ENCODE data around the gene POLE3.
A peak's percentile ranks its signal among the peaks of the same experiment; 100 is the strongest.
"Not testable (repeated sequence)": the region's sequence is repeated elsewhere in the genome, so short reads cannot be mapped to it uniquely, and the experiment has no call there.

POLE3 gene

DNA sequence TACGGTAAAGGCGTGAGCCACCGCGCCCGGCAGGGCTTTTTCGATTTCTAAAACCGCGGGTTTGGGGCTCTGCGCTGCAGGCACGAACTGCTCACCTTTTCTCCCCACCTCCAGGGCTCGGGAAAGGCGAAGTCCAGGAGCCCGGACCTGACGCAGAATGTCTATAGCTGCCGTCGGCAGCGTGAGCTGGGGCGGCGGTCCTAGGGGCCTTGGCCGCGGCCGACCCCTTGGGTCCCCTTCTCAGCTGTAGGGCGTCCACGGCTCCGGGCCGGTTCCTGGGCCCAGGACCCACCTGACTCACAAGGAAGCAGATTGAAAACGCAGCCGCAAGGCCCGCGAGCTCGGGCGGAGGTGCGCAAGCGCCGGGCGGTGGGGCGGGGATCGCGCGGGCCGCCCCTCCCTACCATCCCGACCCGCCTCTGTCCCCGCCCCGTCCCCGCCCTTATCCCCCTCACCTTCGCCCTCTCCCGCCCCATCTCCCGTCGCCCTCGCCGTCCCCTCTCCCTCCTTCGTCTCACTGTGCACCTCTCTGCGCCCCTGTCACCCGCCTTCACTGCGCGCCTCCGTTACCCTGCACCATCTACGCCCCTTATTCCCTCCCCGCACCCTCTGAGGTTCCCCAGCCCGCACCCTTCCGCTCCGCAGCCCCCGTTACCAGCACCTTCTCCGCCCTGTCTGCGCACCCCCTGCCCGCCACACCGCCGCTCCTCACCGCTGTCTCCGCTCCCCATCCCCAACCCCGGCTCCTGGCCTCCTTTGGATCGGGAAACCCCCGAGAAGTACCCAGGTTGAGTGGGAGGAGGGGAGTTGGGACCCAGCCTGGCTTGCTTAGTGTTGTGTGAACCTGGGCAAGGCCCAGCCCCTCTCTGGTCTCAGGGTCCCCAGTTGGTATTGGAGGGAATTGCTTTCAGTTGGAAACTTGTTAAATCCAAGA is 33.6 kb downstream of the POLE3 start, which contains the start of gene HDHD3:
Gene HDHD3 (minus strand): TSS at position 353 of the 934 bp plus-strand sequence. CDS start 2,632 bp downstream, outside the sequence.
- DNase-seq (ENCODE audit: low read depth, low spot score), result peak; percentile 22

DNA sequence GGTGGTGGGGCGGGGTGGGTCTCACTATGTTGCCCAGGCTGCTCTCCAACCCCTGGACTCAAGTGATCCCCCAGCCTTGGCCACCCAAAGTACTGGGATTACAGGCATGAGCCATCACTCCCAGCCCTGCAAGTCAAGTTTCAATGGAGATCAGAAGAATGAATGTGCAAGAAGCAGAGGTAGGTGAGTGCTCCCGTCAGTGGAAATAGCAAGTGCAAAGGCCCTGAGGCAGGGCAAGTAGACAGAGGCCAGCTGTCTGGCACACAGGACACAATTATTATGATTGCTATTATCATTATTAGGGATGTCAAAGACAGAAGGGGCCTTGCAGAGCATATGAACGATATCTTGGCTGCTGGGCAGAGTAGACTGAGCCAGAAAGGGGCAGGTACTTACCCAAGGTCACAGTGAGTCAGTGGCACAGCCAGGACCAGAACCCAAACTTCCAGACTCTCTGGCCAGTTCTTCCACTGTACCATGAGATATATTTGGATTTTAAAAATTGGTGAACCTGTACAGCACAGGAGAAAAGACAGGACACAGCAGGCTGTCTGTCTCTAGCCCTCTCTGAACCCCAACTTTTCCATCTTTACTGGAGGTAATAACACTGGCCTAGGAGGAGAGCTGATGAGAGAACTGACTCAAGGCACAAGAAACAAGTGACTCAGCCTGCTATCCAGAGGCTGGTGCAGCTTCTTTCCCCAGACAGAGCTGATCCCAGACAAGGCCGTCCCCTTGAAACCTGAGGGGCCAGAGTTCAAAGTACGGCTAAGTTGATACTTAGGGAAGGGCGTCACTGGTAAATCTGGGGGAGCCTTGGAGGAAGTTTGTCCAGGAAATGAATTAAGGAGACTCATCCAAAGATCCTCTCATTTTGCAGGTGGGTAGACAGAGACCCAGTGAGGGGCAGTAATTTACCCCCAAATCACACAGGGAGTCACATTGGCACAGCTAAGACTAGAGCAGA is 35.1 kb downstream of the POLE3 start:
- no peak for DNase-seq (ENCODE audit: low read depth, low spot score)

DNA sequence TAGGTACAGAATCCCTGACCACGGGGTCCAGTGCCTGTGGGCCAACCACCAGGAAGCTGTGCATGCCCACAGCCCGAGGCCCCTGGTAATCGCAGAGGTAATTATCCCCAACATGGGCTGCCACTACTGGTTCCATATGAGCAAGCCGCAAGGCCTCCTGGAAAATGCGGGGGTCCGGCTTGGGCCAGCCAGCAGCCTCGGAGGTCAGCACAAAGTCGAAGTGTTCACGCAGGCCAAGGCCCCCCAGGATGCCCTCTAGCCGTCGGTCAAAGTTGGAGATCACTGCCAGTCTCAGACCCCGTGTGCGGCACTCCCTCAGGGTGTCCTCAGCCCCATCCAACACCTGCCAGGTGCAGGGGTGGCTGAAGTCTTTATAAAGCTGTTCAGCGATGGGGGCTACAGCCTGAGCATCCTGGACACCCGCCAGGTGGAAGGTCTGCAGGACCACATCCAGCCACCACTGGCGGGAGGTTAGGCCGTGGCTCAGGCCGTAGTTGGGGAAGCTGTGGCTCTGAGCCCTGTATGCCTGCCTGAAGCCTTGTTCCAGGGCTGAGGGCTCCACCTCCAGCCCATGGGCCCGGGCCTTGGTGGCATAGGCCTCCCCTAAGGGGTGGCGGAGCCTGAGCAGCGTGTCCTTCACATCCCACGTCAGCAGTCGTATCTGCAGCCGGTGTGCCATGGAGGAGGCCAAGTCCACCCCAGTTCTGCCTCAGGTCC is 36.6 kb downstream of the POLE3 start:
- DNase-seq (ENCODE audit: low read depth, low spot score), result no peak

DNA sequence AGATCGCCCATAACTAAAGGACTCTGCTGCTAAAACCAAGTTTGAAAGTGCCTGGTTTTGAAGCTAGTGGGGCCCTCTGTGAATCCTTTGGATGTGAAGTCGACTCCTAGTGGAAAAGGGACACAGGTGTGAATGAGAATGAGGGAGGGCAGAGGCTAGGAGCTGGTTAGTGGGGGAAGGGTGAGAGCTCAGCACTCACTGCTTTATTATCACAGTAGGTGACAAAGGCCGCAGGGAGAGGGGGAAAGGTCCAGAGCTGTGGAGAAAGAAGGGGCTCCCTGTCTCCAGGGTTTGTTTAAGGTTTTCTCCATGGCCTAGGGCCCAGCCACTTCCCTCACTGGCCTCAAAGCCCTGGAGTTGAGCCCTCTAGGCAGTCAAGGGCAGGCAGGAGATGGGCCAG is 37.2 kb downstream of the POLE3 start:
- no peak for DNase-seq (ENCODE audit: low read depth, low spot score)

DNA sequence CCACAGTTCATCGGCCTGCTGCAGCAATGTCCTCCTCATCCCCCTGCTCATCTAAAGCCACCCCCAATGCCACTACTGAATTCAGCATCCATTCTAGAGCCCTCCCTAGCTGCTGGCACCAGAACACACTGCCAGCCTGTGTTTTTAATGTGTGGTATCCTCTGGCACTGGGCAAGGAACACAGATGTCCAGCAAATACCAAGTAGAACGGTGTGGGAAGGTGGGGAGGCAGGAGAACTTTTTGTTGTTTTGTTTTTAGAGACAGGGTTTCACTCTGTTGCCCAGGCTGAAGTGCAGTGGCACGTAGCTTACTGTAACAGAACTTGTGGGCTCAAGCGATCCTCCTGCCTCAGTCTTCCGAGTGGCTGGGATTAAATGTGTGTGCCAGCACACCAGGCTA is 38.4 kb downstream of the POLE3 start:
- no peak for DNase-seq (ENCODE audit: low read depth, low spot score)

DNA sequence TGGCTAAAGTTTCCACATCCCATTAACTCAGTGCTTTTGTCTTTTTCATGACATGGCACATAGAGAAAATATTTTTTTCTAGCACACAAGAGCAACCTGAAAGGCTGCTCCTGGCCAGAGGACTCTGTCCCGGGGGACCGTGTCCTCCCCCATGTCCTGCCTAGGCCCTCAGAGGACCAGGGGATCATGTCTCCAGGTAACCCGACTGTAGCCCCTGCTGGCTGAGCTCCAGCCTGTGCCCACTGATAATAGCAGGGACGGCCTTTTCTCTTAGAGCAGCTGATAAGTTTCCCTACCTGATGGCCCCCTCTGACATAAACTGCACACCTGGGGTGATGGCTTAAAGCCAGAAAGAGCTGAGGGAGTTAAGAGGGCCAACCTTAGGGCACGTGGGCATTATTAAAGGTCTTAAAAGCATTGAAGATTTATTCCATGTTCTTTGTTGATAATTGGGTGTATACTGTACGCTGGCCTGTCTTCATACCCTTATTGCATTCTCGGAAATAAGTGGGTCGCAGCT is 39.6 kb downstream of the POLE3 start:
- no peak for DNase-seq (ENCODE audit: low read depth, low spot score)

DNA sequence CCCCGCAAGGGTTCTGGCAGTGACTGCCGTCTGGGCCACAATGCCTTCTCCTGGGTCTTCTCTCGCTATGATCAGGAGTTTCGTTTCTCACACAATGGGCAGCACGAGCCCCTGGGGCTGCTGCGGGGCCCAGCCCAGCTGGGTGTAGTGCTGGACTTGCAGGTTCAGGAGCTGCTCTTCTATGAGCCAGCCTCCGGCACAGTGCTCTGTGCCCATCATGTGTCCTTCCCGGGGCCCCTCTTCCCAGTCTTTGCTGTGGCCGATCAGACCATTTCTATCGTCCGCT is 40.7 kb downstream of the POLE3 start:
- no peak for DNase-seq (ENCODE audit: low read depth, low spot score)

DNA sequence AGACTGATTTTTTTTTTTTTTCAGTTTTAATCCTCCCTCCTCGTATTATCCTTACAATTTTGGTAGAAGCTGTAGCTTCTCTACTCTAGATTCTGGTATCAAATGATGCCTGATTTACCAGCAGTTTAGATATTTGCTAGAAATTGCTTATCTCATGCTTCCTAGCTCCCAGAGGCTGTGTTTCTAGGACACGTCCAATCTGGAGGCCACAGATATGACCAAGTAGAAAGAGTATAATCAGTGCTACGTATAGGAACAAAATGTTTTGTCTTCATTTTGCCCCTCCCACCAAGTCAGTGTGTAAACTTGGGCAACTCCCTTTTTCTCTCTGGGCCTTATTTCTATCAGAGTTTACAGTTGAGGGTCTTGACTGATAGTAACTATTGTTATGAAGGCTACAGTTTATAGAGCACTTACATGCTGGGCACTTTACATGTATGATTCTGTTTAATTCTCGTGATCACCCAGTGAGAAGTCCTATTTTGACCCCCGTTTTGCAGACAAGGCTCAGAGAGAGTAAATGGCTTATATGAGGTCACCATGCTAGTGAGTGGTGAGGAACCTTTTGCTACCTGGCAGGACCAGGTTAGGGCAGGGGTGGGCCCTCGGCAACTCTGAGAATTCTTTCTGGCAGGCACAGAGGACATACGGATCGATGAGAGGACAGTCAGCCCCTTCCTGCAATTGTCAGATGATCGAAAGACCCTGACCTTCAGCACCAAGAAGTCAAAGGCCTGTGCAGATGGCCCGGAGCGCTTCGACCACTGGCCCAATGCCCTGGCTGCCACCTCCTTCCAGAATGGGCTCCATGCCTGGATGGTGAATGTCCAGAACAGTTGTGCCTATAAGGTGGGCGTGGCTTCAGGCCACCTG is 41.3 kb downstream of the POLE3 start:
- no peak for DNase-seq (ENCODE audit: low read depth, low spot score)

DNA sequence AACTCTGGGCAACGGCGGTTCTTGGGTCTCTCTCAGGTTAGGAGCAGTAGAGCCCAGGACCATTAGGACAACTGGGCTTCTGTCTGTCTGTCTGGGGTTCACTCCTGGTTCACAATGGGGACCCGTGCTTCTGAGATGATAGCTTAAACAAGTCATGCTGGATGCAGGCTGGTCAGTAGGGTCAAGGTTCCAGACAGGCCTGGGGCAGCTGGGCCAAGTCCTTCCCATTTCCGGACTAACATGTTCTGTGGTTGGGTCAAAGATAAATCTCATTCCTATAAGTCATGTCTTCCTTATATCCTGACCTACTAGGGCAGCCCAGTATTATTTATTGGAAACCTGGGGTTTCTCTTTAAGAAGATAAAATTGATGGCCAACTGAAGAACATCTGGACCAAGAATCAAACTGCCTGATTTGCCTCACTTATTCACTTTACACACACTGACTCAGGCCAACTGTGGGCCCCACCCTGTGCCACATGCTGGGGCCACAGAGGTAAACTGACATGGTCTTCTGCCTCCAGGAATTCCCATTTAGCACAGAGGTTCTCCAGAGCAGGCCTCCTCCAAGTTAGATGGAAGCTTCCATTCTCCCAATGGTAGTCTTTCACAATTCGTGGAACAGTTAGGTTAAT is 42.0 kb downstream of the POLE3 start:
- no peak for DNase-seq (ENCODE audit: low read depth, low spot score)

DNA sequence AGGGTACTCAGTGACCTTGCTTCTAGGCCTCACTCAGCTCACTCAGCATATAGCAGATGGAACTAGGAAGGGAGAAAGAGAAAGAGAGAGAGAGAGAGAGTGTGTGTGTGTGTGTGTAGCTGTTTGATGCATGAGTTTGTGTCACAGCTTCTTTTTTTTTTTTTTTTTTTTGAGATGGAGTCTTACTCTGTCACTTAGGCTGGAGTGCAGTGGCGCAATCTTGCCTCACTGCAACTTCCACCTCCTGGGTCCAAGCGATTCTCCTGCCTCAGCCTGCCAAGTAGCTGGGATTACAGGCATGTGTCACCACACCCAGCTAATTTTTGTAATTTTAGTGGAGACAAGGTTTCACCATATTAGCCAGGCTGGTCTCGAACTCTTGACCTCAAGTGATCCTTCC is 44.8 kb downstream of the POLE3 start:
- DNase-seq (ENCODE audit: low read depth, low spot score), result not testable (repeated sequence)

DNA sequence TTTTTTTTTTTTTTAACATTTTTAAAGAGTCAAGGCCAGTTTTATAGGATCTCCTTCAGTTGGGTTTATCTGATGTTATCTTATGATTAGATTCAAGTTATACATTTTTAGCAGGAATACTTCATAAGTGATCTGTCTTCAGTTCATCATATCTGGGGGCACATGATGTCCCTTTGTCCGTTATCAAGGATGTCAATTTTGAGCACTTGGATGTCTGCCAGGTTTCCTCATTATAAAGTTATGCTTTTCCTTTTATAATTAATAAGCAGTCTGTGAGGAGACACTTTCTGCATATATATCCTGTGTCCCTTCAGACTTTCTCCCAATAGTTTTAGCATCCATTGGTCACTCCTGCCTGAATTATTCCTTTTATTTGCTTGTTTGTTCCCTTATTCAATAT is 45.5 kb downstream of the POLE3 start:
- no peak for DNase-seq (ENCODE audit: low read depth, low spot score)

DNA sequence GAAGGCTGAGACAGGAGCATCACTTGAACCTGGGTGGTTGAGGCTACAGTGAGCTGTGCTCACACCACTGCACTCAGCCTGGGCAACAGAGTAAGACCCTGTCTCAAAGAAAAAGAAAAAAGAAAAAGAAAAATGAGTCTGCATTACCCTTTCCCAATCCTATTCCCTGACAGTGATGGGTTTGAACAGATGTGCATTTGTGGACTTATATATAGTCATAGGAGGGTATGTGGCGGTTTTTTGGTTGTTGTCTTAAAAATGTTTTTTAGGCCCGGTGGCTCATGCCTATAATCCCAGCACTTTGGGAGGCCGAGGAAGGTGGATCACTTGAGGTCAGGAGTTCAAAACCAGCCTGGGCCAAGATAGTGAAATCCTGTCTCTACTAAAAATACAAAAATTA is 47.1 kb downstream of the POLE3 start:
- no peak for DNase-seq (ENCODE audit: low read depth, low spot score)

DNA sequence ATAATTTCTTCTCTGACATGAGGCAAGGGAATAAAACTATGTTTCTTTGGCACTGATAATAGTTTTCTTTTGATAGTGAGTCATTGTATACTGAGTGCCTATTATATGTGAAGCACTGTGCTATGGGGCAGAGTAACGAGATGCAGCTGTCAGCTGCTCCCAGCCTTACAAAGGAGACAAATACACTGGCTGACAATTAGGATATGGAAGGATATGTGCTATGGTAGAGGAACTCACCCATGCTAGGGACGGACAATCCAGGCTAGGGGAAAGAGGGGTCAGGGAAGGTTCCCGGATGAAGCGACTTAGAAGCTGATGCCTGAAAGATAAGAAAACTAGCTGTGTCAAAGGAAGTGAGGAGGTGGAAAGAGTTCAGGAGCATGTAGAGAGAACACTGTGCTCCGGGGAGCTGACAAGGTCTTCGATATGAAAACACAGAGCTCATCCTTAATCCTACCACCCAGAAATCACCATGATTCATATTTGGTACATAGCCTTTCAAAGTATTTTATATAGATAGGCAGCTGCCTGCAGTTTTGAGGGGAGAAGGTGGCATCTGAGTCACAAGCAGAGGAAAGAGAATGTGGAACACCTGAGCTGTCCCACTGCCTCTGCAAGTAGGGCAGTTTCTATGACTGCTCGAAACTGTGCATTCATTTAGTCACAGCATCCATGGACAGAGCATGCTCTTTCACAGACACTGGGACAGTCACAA is 49.0 kb downstream of the POLE3 start:
- no peak for DNase-seq (ENCODE audit: low read depth, low spot score)

DNA sequence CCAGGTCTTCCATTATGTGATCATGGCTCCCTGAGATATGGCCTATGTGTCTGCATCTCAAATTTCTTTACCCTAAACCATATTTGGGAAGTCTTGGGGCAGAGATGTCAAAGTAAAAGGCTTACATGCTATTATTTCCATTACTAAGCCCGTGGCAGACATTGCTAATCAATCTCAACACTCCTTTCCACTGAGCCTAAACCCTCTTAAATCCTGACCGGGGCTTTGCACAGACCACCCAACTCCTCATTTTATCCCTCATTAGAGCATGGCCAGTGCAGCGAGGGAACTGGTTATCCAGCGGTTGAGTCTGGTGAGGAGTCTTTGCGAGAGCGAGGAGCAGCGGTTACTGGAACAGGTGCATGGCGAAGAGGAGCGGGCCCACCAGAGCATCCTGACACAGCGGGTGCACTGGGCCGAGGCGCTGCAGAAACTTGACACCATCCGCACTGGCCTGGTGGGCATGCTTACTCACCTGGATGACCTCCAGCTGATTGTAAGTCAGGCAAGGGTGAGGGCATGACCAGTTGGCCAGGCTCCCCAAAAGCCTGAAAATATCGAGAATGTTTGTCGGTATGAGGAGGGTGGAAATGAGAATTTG is 50.1 kb downstream of the POLE3 start:
- DNase-seq (ENCODE audit: low read depth, low spot score), result no peak

DNA sequence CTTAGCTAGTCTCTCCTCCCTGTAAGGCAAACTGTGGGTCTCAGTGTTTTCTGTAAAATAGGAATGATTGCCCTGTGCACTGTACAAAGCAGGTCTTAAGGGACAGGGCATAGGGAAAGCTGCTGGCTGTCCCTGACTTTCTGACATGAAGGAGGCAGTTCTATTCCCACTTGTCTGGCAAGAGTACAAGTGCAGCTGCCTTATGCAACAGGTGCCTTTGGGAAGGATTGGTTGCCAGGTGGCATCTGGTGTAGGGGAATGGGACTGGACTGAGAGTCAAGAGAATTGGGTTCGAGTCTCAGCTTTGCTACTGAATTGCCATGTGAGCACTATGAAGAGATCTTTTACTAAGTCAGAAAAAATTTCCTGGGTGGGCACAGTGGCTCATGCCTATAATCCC is 51.1 kb downstream of the POLE3 start:
- DNase-seq (ENCODE audit: low read depth, low spot score), result no peak
